GM10266 (cell line): Measurements from ENCODE around the gene GALC.

Source experiments
- DNase-seq: peaks from one replicate; pipeline ENCODE4 v3.0.0; 2012; ENCODE audit errors: extremely low spot score
- TF ChIP-seq, protein P1 (sequence below): IDR thresholded peaks from 2 replicates; pipeline ENCODE4 v1.5.1; 2012; ENCODE audit warnings: mild to moderate bottlenecking, low read depth; ENCODE audit not compliant: control insufficient read depth, insufficient read depth; ENCODE audit errors: missing control alignments

GALC gene

DNA sequence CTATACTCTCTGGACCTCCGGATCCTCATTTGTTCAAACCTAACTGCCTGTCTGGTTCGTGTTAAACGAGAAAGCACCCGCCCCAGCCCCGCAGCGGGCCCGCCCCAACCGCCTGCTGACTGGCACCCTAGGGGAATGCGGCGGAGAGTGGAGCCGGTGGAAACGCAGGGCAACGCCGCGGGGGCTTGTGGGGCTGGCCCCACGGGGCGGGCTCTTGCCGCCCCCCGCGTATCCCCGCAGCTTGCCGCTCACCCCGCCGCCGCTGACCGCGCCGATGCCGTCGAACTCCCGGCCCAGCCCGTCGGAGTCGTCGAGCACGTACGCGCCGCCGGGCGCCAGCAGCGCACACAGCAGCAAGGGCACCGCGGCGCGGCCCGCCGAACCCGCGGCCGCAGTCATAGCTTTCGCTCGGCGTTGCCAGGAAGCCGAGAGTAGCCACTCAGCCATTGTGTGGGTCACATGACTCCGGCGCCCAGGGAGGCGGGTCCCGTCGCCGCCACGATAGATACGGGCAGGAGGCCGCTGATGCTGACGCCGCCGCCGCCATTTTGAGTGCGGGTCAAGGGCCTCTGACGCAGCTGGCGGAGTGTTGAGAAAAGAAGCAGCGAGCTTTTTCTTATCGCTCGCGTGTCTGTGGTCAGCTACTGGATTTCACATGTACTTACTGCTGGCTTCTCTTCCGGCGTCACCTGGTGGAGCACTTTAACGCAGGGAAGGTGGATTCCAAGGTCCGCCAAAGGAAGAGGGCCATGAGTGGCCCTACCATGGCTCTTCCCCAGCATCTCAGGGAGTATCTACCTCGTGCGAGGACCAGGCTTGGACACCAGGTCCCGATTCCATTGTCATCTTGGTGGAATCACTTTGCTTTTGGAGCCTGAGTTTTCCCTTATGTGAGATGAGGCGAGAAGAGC lies at the start of gene GALC:
Gene GALC (minus strand): TSS at position 465 of the 911 bp plus-strand sequence. CDS start 18 bp downstream, at position 447.
- TF ChIP-seq, protein P1, sequence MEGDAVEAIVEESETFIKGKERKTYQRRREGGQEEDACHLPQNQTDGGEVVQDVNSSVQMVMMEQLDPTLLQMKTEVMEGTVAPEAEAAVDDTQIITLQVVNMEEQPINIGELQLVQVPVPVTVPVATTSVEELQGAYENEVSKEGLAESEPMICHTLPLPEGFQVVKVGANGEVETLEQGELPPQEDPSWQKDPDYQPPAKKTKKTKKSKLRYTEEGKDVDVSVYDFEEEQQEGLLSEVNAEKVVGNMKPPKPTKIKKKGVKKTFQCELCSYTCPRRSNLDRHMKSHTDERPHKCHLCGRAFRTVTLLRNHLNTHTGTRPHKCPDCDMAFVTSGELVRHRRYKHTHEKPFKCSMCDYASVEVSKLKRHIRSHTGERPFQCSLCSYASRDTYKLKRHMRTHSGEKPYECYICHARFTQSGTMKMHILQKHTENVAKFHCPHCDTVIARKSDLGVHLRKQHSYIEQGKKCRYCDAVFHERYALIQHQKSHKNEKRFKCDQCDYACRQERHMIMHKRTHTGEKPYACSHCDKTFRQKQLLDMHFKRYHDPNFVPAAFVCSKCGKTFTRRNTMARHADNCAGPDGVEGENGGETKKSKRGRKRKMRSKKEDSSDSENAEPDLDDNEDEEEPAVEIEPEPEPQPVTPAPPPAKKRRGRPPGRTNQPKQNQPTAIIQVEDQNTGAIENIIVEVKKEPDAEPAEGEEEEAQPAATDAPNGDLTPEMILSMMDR = peak; percentile 16
- DNase-seq = peak; percentile 92

DNA sequence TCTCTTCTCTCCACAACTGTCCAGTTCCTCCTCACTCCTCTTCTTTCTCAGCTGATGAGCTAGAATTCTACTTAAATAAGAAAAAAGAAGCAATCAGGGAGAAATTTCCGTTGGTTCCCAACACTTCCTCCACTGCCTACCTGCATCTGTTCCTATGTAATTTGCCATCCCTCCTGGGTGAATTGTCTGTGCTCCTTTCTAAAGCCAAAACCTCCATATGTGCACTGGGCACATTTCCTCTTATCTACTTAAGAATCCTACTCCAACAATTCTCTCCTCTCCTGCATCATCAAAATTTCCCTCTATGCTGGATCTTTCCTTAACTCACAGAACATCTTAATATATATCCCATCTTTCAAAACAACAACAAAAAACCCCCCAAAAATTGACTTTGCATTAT lies 47.2 kb upstream of the GALC start:
- TF ChIP-seq, protein P1 = no peak
- DNase-seq = no peak

DNA sequence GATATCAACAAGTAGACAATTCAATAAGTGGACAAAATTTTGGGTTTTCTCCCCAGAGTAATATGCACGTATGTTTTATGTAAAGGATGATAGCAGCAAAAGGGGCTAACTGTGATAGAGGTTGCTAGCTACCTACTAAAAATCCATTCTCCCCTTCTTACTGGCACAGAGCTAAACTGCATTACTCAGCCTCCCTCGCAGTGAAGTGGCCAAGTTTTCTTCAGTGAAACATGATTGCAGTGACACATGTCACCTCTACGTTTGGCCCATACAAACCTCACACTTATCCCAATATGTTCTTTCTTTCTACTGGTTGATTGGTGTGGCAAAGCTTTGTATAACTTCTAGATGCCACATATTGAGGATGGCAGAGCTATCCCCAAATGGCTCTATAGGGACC lies 46.2 kb upstream of the GALC start:
- TF ChIP-seq, protein P1 = no peak
- no peak for DNase-seq

DNA sequence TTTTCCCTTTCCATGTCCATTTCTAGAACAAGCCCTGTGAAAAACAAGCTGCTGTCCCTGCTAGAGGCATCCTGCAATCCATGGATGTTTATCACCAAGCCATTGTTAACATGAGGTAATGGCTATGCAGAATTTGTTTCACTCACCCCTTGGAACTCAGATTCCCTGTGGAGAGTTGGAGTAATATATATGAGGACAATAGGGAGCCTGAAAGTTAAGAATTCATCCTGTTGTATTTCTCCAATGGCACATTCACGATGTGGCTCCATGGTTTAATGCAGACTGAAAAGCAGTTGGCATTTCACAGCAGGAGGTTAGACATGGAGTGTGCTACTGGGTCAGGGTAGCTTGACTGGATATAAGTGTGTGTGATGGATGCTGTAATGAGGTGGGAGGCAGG lies 44.3 kb upstream of the GALC start:
- TF ChIP-seq, protein P1 = no peak
- DNase-seq = no peak

DNA sequence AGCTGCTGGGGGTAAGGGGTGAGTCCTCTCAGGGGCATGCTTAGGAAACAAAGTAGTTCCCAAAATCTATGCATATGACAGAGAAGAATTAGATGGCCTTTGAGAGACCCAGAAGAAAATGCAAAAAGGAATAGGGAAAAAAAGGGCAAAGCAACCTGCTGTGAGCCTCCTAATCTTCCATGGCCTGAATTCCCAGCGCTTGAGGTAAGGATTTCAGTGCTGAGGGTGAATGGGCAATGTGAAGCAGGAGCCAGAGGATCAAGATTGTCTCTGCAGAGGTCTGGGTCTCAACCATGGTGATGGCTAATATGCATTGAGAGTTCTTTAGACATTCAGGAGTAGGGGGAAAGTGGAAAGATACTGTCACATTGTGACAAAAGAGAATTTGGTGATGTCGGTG lies 43.4 kb upstream of the GALC start:
- TF ChIP-seq, protein P1 = no peak
- no peak for DNase-seq

DNA sequence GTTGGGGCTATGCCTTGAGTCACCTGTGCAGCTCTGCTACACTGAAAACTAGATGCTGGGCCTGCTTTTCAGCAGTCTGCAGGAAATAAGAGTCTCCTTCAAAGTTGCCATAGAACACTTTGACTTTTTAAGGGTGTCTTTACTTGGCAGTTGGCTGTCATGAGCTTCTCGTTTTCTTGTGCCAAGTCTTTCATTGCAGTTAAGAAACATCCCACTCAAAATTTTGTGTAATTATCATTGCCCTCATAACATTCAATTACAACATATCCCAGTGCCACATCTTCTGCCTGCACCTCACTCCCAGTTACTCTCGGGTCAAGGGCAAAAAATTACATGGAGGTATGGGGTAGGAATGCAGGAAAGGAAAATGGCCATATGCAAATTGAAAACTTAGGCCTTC lies 41.1 kb upstream of the GALC start:
- DNase-seq = no peak
- TF ChIP-seq, protein P1 = no peak

DNA sequence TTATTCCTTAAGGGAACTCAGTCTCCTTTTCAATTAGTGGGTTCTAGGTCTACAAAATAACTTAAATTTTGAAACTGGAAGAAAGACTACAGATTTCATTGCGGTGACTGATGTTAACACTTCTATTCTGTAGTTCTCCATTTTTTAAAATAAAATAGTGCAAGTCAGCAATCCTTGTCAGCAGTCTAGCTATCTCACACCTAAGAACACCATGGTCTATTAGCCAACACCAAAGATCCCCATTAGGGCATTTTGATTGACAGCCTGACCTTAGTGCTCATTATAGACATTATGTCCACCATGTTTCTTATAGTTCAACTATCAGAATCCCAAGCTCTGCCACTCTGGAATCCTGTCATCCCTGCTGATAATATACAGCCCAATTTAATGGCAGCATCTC lies 39.4 kb upstream of the GALC start:
- TF ChIP-seq, protein P1 = no peak
- DNase-seq = no peak
